ENCODE results near the gene ITPK1.

ITPK1 gene

GRCh38 chr14:93057586-93058280 lies 58.0 kb downstream of the ITPK1 start:
- no peak for DNase-seq

- DNase-seq = no peak
Measured at GRCh38 chr14:93056840-93057585, 58.7 kb downstream of the ITPK1 start.

- no peak for DNase-seq
Measured at GRCh38 chr14:93056166-93056839, 59.4 kb downstream of the ITPK1 start.

GRCh38 chr14:93055651-93056115 lies 60.0 kb downstream of the ITPK1 start:
- no peak for DNase-seq

GRCh38 chr14:93054876-93055275 lies 60.8 kb downstream of the ITPK1 start:
- DNase-seq = no peak

GRCh38 chr14:93054006-93054405 lies 61.7 kb downstream of the ITPK1 start:
- no peak for DNase-seq

GRCh38 chr14:93051600-93052546 lies 63.9 kb downstream of the ITPK1 start:
- no peak for DNase-seq

GRCh38 chr14:93050761-93051160 lies 65.0 kb downstream of the ITPK1 start:
- DNase-seq = no peak

GRCh38 chr14:93049867-93050331 lies 65.8 kb downstream of the ITPK1 start:
- DNase-seq = no peak

GRCh38 chr14:93049315-93049714 lies 66.4 kb downstream of the ITPK1 start:
- DNase-seq = no peak

GRCh38 chr14:93048843-93049242 lies 66.9 kb downstream of the ITPK1 start:
- no peak for DNase-seq

- DNase-seq = no peak
Measured at GRCh38 chr14:93047661-93048060, 68.1 kb downstream of the ITPK1 start.

GRCh38 chr14:93047157-93047556 lies 68.6 kb downstream of the ITPK1 start:
- no peak for DNase-seq

GRCh38 chr14:93046705-93047050 lies 69.0 kb downstream of the ITPK1 start:
- no peak for DNase-seq

GRCh38 chr14:93045965-93046704 lies 69.6 kb downstream of the ITPK1 start:
- DNase-seq = no peak

- no peak for DNase-seq
Measured at GRCh38 chr14:93045211-93045674, 70.5 kb downstream of the ITPK1 start.

- no peak for DNase-seq
Measured at GRCh38 chr14:93044556-93044955, 71.2 kb downstream of the ITPK1 start.

- no peak for DNase-seq
Measured at GRCh38 chr14:93044121-93044520, 71.6 kb downstream of the ITPK1 start.

GRCh38 chr14:93042968-93043940 lies 72.5 kb downstream of the ITPK1 start:
- no peak for DNase-seq

- DNase-seq = no peak
Measured at GRCh38 chr14:93041830-93042229, 73.9 kb downstream of the ITPK1 start.

- no peak for DNase-seq
Measured at GRCh38 chr14:93040982-93041381, 74.7 kb downstream of the ITPK1 start.

Measured in NCI-H1694 treated with DMSO at 0.1 percent for 48 hours (cell line).